Calu3 (cell line): ENCODE measurements around the gene ALK. TPM values are rescaled to one million over a fixed set of nuclear protein-coding genes. Genes with fewer than 3 reads are reported as not detected.

ENCODE experiments used
- BruUV-seq: library from RNA; stranded (reverse); fragments of 400-500 nt; replicated peaks from 2 replicates; lab custom pipeline; 2021; lab: Mats Ljungman, UMichigan
- CTCF ChIA-PET: fragments of 300-600 bp; sonication (Branson Sonifier 250); formaldehyde crosslinking; loops from one replicate; lab custom pipeline; 2022; ENCODE audit warnings: antibody characterized with exemption; lab: Charles Lee
- DNase-seq: peaks from one replicate; pipeline ENCODE4 v3.0.0; 2022
- H3K27ac Mint-ChIP-seq: one replicate; pipeline ENCODE4 v1.8.0; 2022; ENCODE audit warnings: mixed read lengths; ENCODE audit not compliant: unreplicated experiment
- H3K27me3 Mint-ChIP-seq: one replicate; pipeline ENCODE4 v1.8.0; 2022; ENCODE audit warnings: mixed read lengths; ENCODE audit not compliant: unreplicated experiment
- H3K36me3 Mint-ChIP-seq: one replicate; pipeline ENCODE4 v1.8.0; 2022; ENCODE audit warnings: mild to moderate bottlenecking, moderate library complexity, mixed read lengths; ENCODE audit not compliant: insufficient read depth, unreplicated experiment
- H3K4me1 Mint-ChIP-seq: one replicate; pipeline ENCODE4 v1.8.0; 2022; ENCODE audit warnings: mild to moderate bottlenecking, low read depth, mixed read lengths; ENCODE audit not compliant: unreplicated experiment
- H3K4me3 Mint-ChIP-seq: one replicate; pipeline ENCODE4 v1.8.0; 2022; ENCODE audit warnings: mild to moderate bottlenecking, low read depth, moderate library complexity, mixed read lengths; ENCODE audit not compliant: unreplicated experiment
- H3K9me3 Mint-ChIP-seq: one replicate; pipeline ENCODE4 v1.8.0; 2022; ENCODE audit warnings: low read depth, mixed read lengths; ENCODE audit not compliant: unreplicated experiment
- intact Hi-C: fragments of 100-400 bp; cut with micrococcal nuclease; formaldehyde crosslinking; loops from one replicate; pipeline ENCODE4 v1.10.0; 2022; ENCODE audit not compliant: unreplicated experiment
- total RNA-seq: library from RNA; stranded (reverse); gene quantifications from 2 replicates; pipeline ENCODE4 v1.2.3, GENCODE V29; 2022
- TF ChIP-seq, protein P1 (sequence below): fragments of 200-600 bp; IDR thresholded peaks from one replicate; pipeline ENCODE4 v1.8.0; 2022; ENCODE audit warnings: antibody characterized with exemption; ENCODE audit not compliant: unreplicated experiment

Gene ALK
- total RNA-seq, 1 experiment from 2014 or later: not detected

DNA sequence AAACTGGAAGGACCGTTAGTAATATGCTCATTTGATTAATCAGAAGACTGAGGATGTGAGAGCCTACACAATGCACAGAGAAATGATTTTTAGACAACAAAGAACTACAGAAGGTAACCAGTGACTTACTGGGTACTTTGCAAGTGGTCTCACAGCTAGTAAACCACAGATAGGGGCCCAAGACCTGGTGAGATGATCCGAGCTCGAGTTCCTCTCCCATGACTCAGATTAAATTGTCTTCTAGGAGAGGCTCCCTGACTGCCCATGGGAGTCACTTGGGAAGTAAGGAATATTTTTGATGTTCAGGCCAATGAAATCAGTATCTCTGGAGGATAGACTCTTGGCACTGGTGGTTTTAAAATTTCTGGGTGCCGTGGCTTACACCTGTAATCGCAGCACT lies 586.0 kb downstream of the ALK start:
- no peak overlapping the region for H3K4me3 Mint-ChIP-seq
- no peaks in the 10 kb centered on the region for H3K4me1 Mint-ChIP-seq
- H3K9me3 Mint-ChIP-seq: no peaks in the 10 kb centered on the region
- peaks cover 71% of the 10 kb centered on the region for H3K27me3 Mint-ChIP-seq
- DNase-seq: no peak
- H3K27ac Mint-ChIP-seq: no peak overlapping the region
- CTCF ChIA-PET: no interaction called here
- no TSS peak for BruUV-seq
- TF ChIP-seq, protein P1, sequence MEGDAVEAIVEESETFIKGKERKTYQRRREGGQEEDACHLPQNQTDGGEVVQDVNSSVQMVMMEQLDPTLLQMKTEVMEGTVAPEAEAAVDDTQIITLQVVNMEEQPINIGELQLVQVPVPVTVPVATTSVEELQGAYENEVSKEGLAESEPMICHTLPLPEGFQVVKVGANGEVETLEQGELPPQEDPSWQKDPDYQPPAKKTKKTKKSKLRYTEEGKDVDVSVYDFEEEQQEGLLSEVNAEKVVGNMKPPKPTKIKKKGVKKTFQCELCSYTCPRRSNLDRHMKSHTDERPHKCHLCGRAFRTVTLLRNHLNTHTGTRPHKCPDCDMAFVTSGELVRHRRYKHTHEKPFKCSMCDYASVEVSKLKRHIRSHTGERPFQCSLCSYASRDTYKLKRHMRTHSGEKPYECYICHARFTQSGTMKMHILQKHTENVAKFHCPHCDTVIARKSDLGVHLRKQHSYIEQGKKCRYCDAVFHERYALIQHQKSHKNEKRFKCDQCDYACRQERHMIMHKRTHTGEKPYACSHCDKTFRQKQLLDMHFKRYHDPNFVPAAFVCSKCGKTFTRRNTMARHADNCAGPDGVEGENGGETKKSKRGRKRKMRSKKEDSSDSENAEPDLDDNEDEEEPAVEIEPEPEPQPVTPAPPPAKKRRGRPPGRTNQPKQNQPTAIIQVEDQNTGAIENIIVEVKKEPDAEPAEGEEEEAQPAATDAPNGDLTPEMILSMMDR: no peak
- intact Hi-C loops: no loop called here
- no peaks in the 10 kb centered on the region for H3K36me3 Mint-ChIP-seq

- Mint-ChIP-seq H3K36me3 (no peaks in the 10 kb centered on the region), H3K4me1 (no peaks in the 10 kb centered on the region), H3K27ac (no peak overlapping the region), H3K4me3 (no peak overlapping the region), H3K27me3 (peaks cover 64% of the 10 kb centered on the region), H3K9me3 (no peaks in the 10 kb centered on the region)
- BruUV-seq: no TSS peak
- TF ChIP-seq, protein P1: no peak
- intact Hi-C loops: no loop called here
- CTCF ChIA-PET: no interaction called here
- no peak for DNase-seq
Observed at GRCh38 chr2:29334706-29335105, 586.7 kb downstream of the ALK start.

- intact Hi-C loops: no loop called here
- BruUV-seq: no TSS peak
- Mint-ChIP-seq H3K36me3 (no peaks in the 10 kb centered on the region), H3K27ac (no peak overlapping the region), H3K9me3 (no peaks in the 10 kb centered on the region), H3K4me3 (no peak overlapping the region), H3K4me1 (no peaks in the 10 kb centered on the region), H3K27me3 (peaks cover 55% of the 10 kb centered on the region)
- TF ChIP-seq, protein P1: no peak
- CTCF ChIA-PET: no interaction called here
- no peak for DNase-seq
Observed at GRCh38 chr2:29332540-29332939, 588.8 kb downstream of the ALK start.

DNA sequence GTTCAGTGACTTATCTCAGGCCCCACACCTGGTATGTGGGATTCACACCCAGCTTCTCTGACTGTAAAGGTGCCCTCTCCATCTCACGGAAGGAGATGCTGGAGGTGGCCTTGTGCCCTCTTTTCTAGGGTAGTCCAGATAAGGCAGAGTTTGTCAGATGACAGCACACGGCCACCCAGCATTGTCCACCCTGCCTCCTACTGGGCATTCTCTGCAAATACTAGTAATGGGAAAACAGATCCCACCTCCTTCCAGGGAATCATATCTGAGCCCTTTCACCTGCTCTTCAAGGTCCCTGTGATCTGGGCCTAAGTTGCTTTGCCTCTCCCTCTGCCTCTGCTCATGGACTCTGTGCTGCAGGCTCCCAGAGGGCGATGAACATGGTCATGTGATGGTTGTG lies 591.5 kb downstream of the ALK start:
- Mint-ChIP-seq H3K9me3 (no peaks in the 10 kb centered on the region), H3K27me3 (peaks cover 54% of the 10 kb centered on the region), H3K27ac (no peak overlapping the region), H3K4me1 (no peaks in the 10 kb centered on the region), H3K4me3 (no peak overlapping the region), H3K36me3 (no peaks in the 10 kb centered on the region)
- DNase-seq: no peak
- CTCF ChIA-PET: no interaction called here
- BruUV-seq: no TSS peak
- TF ChIP-seq, protein P1: no peak
- intact Hi-C loops: no loop called here
